AG10803 (cell line): ENCODE results near the gene GULP1.

Experiments used
- DNase-seq: peaks from one replicate; pipeline ENCODE4 v3.0.0; 2010; ENCODE audit warnings: low read depth
- H3K4me3 ChIP-seq: 2 replicates; pipeline ENCODE4 v1.5.1; 2011; ENCODE audit warnings: mild to moderate bottlenecking, low read length, control low read depth
- TF ChIP-seq, protein P1 (sequence below): conservative IDR thresholded peaks from 2 replicates; pipeline ENCODE4 v1.5.1; 2011; ENCODE audit warnings: mild to moderate bottlenecking, low read length, control low read depth, inconsistent platforms

Gene GULP1

DNA sequence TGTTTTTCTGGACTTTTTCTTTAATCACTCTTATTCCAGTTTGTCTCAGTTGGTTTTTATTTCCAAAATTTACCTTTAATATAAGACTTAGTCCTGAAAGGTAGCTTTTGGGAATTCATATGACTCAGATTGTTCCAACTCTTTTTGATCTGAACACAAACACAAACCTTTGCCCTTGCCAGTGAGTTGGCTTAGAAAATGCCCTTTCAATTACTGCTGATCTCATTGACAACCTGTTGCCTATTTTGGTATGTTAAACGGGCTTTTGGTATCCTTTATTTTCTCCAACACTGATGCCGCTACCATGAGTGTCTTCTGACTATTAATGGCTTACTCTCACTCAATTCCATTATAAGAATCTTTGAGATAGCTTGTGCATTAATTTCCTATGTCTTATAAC, 143.4 kb downstream of the GULP1 start:
- no peak overlapping the region for H3K4me3 ChIP-seq
- DNase-seq: no peak
- TF ChIP-seq, protein P1, sequence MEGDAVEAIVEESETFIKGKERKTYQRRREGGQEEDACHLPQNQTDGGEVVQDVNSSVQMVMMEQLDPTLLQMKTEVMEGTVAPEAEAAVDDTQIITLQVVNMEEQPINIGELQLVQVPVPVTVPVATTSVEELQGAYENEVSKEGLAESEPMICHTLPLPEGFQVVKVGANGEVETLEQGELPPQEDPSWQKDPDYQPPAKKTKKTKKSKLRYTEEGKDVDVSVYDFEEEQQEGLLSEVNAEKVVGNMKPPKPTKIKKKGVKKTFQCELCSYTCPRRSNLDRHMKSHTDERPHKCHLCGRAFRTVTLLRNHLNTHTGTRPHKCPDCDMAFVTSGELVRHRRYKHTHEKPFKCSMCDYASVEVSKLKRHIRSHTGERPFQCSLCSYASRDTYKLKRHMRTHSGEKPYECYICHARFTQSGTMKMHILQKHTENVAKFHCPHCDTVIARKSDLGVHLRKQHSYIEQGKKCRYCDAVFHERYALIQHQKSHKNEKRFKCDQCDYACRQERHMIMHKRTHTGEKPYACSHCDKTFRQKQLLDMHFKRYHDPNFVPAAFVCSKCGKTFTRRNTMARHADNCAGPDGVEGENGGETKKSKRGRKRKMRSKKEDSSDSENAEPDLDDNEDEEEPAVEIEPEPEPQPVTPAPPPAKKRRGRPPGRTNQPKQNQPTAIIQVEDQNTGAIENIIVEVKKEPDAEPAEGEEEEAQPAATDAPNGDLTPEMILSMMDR: no peak

DNA sequence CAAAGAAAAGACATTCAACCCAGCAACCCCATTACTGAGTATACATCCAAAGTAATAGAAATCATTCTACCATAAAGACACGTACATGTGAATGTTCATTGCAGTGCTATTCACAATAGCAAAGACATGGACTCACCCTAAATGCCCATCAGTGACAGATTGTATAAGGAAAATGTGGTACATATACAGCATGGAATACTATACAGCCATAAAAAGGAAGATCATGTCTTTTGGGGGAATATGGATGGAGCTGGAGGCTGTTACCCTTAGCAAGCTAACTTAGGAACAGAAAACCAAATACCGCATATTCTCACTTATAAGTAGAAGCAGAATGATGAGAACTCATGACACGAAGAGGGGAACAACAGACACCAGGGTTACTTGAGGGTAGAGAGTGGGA, 145.9 kb downstream of the GULP1 start:
- TF ChIP-seq, protein P1: no peak
- no peak overlapping the region for H3K4me3 ChIP-seq
- no peak for DNase-seq

DNA sequence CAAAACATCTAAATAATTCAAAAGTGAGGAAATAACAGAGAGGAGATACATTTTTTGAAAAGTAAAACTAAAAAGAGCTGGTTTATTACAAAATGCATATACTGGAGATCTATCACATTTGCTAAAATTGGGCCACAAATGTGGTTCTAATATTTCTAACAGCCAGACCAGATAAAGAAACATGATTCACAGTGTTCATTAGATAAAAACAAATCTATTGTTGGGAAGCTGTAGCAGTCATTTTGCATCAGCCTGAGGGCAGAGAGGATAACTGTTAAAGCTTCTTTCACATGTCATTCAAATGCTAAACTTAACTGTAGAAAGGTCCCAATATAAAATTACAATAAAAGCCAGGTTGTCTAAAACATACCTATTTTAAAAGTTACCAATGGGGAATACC, 148.3 kb downstream of the GULP1 start:
- no peak overlapping the region for H3K4me3 ChIP-seq
- no peak for DNase-seq
- TF ChIP-seq, protein P1: no peak

DNA sequence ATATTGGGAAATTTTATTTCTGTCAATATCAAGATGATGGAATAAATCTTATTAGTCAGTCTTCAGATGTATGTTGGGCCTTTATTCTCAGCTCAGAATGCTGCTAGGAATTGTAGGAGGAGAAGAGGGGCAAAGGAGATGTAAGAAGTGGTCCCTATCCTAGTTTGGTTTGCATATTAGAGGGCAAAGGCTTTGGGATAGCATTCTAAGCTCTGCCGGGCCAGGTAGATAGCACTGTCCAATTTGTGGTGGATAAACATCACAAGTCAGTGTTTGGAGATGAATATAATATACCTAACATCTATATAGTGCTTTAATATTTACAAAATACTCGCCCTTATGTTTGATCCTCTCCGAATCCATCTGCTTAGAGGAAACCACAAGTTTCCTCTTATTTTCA, 149.2 kb downstream of the GULP1 start:
- TF ChIP-seq, protein P1: no peak
- DNase-seq: no peak
- H3K4me3 ChIP-seq: no peak overlapping the region

DNA sequence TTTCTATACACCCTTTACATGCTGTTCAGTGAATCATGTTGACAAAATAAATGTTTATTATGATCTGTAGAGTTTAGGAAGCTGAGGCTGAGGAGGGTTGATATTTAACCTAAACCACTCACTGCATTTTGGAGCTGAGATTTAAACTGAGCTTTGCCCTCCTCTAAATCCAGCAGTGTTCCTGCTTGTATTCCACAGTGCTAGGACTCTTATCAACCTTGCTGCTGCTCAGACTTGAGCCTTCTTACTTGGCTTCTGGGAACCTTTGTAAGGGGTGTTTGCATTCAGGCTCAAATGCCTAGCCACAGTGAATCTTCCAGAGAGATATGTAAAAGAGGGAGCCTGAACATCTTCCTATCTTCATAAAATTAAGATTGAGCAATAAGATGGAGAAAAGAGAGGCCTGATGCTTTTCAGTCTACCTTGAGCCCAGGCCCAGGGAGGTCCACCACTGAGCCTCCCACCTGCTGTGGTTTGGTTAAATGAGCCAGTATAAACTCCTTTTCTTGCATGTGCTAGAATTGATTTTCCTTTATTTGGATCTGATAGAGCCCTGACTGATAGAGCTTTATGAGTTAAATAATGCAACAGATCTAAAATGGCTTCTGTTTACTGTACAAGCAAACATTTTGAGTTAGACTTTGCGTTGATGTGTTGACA, 149.7 kb downstream of the GULP1 start:
- DNase-seq: no peak
- H3K4me3 ChIP-seq: no peak overlapping the region
- TF ChIP-seq, protein P1: no peak

DNA sequence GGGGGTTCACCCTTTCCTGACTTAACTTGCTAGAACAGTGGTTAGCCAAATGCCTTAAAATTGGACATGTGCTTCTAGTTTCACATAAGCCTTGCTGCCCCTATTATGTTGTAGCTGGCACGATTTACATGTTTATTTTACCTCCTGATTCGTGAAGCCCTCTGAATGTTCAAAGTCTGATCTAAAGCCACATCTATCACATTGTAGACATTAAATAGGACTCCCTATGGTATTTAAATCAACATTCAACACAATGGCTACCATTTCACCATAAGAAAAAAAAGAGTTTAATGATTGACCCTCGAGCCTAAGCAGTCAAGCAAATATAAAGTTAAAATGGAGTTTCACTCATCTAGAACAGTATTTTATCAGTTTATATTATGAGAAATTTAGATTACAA, 151.5 kb downstream of the GULP1 start:
- TF ChIP-seq, protein P1: no peak
- H3K4me3 ChIP-seq: no peak overlapping the region
- no peak for DNase-seq

DNA sequence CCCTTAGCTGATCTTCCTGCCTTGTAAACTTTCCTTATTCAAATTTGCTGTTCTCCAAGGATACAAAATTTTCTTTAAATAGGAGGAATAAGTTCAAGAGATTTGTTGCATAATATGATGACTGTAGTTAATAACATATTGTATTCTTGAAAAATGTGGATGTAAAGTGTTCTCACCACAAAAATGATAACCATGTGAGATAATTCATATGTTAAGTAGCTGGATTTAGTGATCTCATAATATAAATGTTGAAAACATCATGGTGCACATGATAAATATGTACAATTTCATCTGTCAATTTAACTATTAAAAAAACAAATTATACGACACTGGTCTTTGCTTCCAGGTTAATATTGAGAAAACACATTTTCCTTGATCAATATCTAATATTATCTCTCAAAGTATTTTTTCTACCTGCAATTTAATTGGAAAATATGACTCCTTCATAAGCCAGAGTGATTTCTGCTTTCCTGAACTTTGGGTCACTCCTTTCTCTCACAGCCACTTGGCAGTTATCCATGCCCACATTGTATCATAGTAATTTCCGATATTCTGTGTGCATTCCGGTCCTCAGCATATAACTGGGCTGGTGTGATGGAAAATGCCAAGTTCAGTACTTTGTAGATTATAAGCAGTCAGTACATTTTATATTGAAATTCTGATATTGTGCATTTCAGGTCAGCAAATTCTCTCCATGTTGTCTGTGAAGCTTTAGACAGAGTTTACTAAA, 152.6 kb downstream of the GULP1 start:
- no peak overlapping the region for H3K4me3 ChIP-seq
- no peak for DNase-seq
- TF ChIP-seq, protein P1: no peak
